IMR-90 (cell line): ENCODE data around the gene GALNT12. TPM values are rescaled to one million over a fixed set of nuclear protein-coding genes. Genes with fewer than 3 reads are reported as not detected.

ENCODE experiments used
- ATAC-seq: fragments of 200-7000 bp; cut with Tn5 transposase; 2 replicates; pipeline ENCODE4 v1.9.1; 2020; ENCODE audit warnings: low read depth, mild to moderate bottlenecking, moderate library complexity
- BruUV-seq: library from RNA; stranded (reverse); fragments of 400-500 nt; replicated peaks from 2 replicates; lab custom pipeline; 2021; lab: Mats Ljungman, UMichigan
- CTCF ChIA-PET: fragments of 300-600 bp; formaldehyde crosslinking; extraction: SDS; loops from one replicate; lab custom pipeline; 2021; ENCODE audit warnings: antibody characterized with exemption; lab: Yijun Ruan, JAX
- POLR2A ChIA-PET: fragments of 300-600 bp; sonication (Branson Sonifier 250); formaldehyde crosslinking; loops from one replicate; lab custom pipeline; 2022; ENCODE audit warnings: antibody characterized with exemption; ENCODE audit not compliant: unreplicated experiment; lab: Charles Lee
- DNase-seq: peaks from one replicate; pipeline ENCODE4 v3.0.0; 2013
- H2AFZ ChIP-seq: replicated peaks from 2 replicates; pipeline ENCODE3; 2013; ENCODE audit warnings: low read length, mild to moderate bottlenecking; ENCODE audit not compliant: poor library complexity
- H2AK5ac ChIP-seq: 2 replicates; pipeline ENCODE4 v1.6.1; 2013; ENCODE audit warnings: low read depth, low read length, inconsistent platforms
- H2AK9ac ChIP-seq: replicated peaks from 2 replicates; pipeline ENCODE3; 2013; ENCODE audit warnings: mild to moderate bottlenecking, low read depth, low read length, moderate library complexity; ENCODE audit not compliant: poor library complexity
- H2BK120ac ChIP-seq: 2 replicates; pipeline ENCODE4 v1.6.1; 2013; ENCODE audit warnings: low read depth, low read length, inconsistent platforms
- H2BK15ac ChIP-seq: 3 replicates; pipeline ENCODE4 v1.6.1; 2013; ENCODE audit warnings: low read depth, low read length, inconsistent platforms
- H2BK20ac ChIP-seq: 2 replicates; pipeline ENCODE4 v1.6.1; 2013; ENCODE audit warnings: low read depth, mild to moderate bottlenecking, inconsistent platforms, low read length, moderate library complexity
- H2BK5ac ChIP-seq: 2 replicates; pipeline ENCODE4 v1.6.1; 2013; ENCODE audit warnings: mild to moderate bottlenecking, low read depth, low read length, inconsistent platforms; ENCODE audit not compliant: poor library complexity, severe bottlenecking
- H3K14ac ChIP-seq: replicated peaks from 2 replicates; pipeline ENCODE4 v1.6.1; 2013; ENCODE audit warnings: low read depth, low read length, inconsistent platforms
- H3K18ac ChIP-seq: 2 replicates; pipeline ENCODE4 v1.6.1; 2013; ENCODE audit warnings: low read depth, low read length, control low read depth
- H3K23ac ChIP-seq: 2 replicates; pipeline ENCODE4 v1.6.1; 2013; ENCODE audit warnings: low read depth, low read length, inconsistent platforms
- H3K27ac ChIP-seq: 2 replicates; pipeline ENCODE4 v1.5.1; 2013; ENCODE audit warnings: mild to moderate bottlenecking, control low read depth, low read length; ENCODE audit not compliant: insufficient read depth
- H3K27me3 ChIP-seq: 2 replicates; pipeline ENCODE4 v1.6.1; 2013; ENCODE audit warnings: low read length; ENCODE audit not compliant: control insufficient read depth, insufficient read depth
- H3K36me3 ChIP-seq: 2 replicates; pipeline ENCODE4 v1.6.1; 2013; ENCODE audit warnings: low read length, mixed read lengths; ENCODE audit not compliant: control insufficient read depth, insufficient read depth
- H3K4ac ChIP-seq: 2 replicates; pipeline ENCODE4 v1.6.1; 2013; ENCODE audit warnings: low read depth, low read length, inconsistent platforms
- H3K4me1 ChIP-seq: 2 replicates; pipeline ENCODE4 v1.6.1; 2013; ENCODE audit warnings: low read length, mixed read lengths; ENCODE audit not compliant: control insufficient read depth, insufficient read depth
- H3K4me2 ChIP-seq: 2 replicates; pipeline ENCODE4 v1.6.1; 2013; ENCODE audit warnings: low read depth, mild to moderate bottlenecking, control low read depth, low read length, moderate library complexity
- H3K4me3 ChIP-seq: 2 replicates; pipeline ENCODE4 v1.5.1; 2013; ENCODE audit warnings: low read depth, mild to moderate bottlenecking, control low read depth, low read length, moderate library complexity; ENCODE audit not compliant: insufficient read depth
- H3K56ac ChIP-seq: 2 replicates; pipeline ENCODE4 v1.6.1; 2013; ENCODE audit warnings: low read length, inconsistent platforms; ENCODE audit not compliant: insufficient read depth; ENCODE audit errors: extremely low read depth
- H3K79me1 ChIP-seq, 2 experiments: 2 replicates each; pipeline ENCODE4 v1.6.1; 2013; ENCODE audit warnings: low read length in 2 of 2, inconsistent platforms in 1 of 2, low read depth in 1 of 2
- H3K9ac ChIP-seq: 2 replicates; pipeline ENCODE4 v1.6.1; 2013; ENCODE audit warnings: low read depth, low read length, control low read depth
- H3K9me1 ChIP-seq: 2 replicates; pipeline ENCODE4 v1.6.1; 2013; ENCODE audit warnings: low read length, inconsistent platforms; ENCODE audit not compliant: insufficient read depth
- H3K9me3 ChIP-seq: 2 replicates; pipeline ENCODE4 v1.6.1; 2013; ENCODE audit warnings: low read length; ENCODE audit not compliant: control insufficient read depth, insufficient read depth
- H4K20me1 ChIP-seq: 2 replicates; pipeline ENCODE4 v1.6.1; 2013; ENCODE audit warnings: low read length, inconsistent platforms; ENCODE audit not compliant: insufficient read depth
- H4K5ac ChIP-seq: 2 replicates; pipeline ENCODE4 v1.6.1; 2013; ENCODE audit warnings: mild to moderate bottlenecking, low read depth, low read length, control low read depth
- H4K8ac ChIP-seq, 2 experiments: 2 replicates each; pipeline ENCODE4 v1.6.1; 2013; ENCODE audit warnings: low read depth in 2 of 2, low read length in 2 of 2, control low read depth in 1 of 2, inconsistent platforms in 1 of 2
- H4K91ac ChIP-seq: 2 replicates; pipeline ENCODE4 v1.6.1; 2013; ENCODE audit warnings: low read depth, low read length, inconsistent platforms; ENCODE audit not compliant: insufficient read depth
- BHLHE40 ChIP-seq: fragments of 150-350 bp; IDR thresholded peaks from 2 replicates; pipeline ENCODE4 v1.6.1; 2016; ENCODE audit warnings: mild to moderate bottlenecking, low read depth, low read length
- CEBPB ChIP-seq: IDR thresholded peaks from 2 replicates; pipeline ENCODE4 v1.6.1; 2012; ENCODE audit warnings: low read depth, low read length, improper control_type of control experiment
- CHD1 ChIP-seq: IDR thresholded peaks from 2 replicates; pipeline ENCODE4 v1.6.1; 2012; ENCODE audit warnings: low read depth, low read length, improper control_type of control experiment
- MAFK ChIP-seq: IDR thresholded peaks from 2 replicates; pipeline ENCODE4 v1.6.1; 2012; ENCODE audit warnings: low read depth, low read length, improper control_type of control experiment
- MAZ ChIP-seq: IDR thresholded peaks from 2 replicates; pipeline ENCODE4 v1.6.1; 2012; ENCODE audit warnings: low read depth, mild to moderate bottlenecking, low read length, improper control_type of control experiment, moderate library complexity, borderline replicate concordance
- NFE2L2 ChIP-seq: fragments of 150-350 bp; IDR thresholded peaks from 2 replicates; pipeline ENCODE4 v1.6.1; 2016; ENCODE audit warnings: low read depth, mild to moderate bottlenecking, low read length
- POLR2A ChIP-seq: IDR thresholded peaks from 2 replicates; pipeline ENCODE4 v1.6.1; 2012; ENCODE audit warnings: mild to moderate bottlenecking, low read depth, low read length
- RAD21 ChIP-seq: IDR thresholded peaks from 2 replicates; pipeline ENCODE4 v1.6.1; 2012; ENCODE audit warnings: low read length, improper control_type of control experiment
- RCOR1 ChIP-seq: IDR thresholded peaks from 2 replicates; pipeline ENCODE4 v1.6.1; 2012; ENCODE audit warnings: mild to moderate bottlenecking, low read length, improper control_type of control experiment; ENCODE audit not compliant: insufficient replicate concordance
- WGBS, 2 experiments: methylation state at CpG; one replicate each; pipeline versions ENCODE4 v1.1.5 to v1.1.7; 2013; ENCODE audit warnings: missing lambda C conversion rate in 2 of 2; ENCODE audit not compliant: insufficient read length in 1 of 2; ENCODE audit errors: extremely low coverage in 2 of 2; 5-methylcytosine and 5-hydroxymethylcytosine counted together
- dilution Hi-C: fragments of 300-500 bp; cut with HindIII; formaldehyde crosslinking; loops from one replicate; pipeline ENCODE4 v1.14.3; 2018; ENCODE audit warnings: low sequenced_read_pairs; ENCODE audit not compliant: unreplicated experiment
- in situ Hi-C: fragments of 300-500 bp; cut with MboI; formaldehyde crosslinking; loops from 3 replicates; pipeline ENCODE4 v1.14.3; 2019; ENCODE audit warnings: low sequenced_read_pairs, inconsistent platforms, mixed read lengths
- intact Hi-C: fragments of 100-400 bp; cut with micrococcal nuclease; formaldehyde crosslinking; loops from 2 replicates; pipeline ENCODE4 v1.10.0; 2022
- polyA plus RNA-seq, 3 experiments: library from polyadenylated mRNA; depleted of rRNA; stranded (reverse); fragments of >200 nt; gene quantifications; 2 replicates each; pipeline ENCODE4 v1.2.3, GENCODE V29; 2012; ENCODE audit warnings: low replicate concordance in 1 of 3
- total RNA-seq: library from RNA; depleted of rRNA; stranded (reverse); fragments of >200 nt; gene quantifications from 2 replicates; pipeline ENCODE4 v1.2.3, GENCODE V29; 2012
- TF ChIP-seq, protein P1 (sequence below): conservative IDR thresholded peaks from 2 replicates; pipeline ENCODE4 v1.5.1; 2012; ENCODE audit warnings: mild to moderate bottlenecking, low read depth, low read length, improper control_type of control experiment
- TF ChIP-seq, protein P2 (sequence below): fragments of 150-350 bp; IDR thresholded peaks from 2 replicates; pipeline ENCODE4 v1.6.1; 2017; ENCODE audit warnings: mild to moderate bottlenecking, antibody characterized with exemption, low read length, low read depth

GALNT12 gene
- total and polyA plus RNA-seq, 2 of the 4 experiments (the other 2 are of a cell fraction) = 2.3 to 2.5 TPM

DNA sequence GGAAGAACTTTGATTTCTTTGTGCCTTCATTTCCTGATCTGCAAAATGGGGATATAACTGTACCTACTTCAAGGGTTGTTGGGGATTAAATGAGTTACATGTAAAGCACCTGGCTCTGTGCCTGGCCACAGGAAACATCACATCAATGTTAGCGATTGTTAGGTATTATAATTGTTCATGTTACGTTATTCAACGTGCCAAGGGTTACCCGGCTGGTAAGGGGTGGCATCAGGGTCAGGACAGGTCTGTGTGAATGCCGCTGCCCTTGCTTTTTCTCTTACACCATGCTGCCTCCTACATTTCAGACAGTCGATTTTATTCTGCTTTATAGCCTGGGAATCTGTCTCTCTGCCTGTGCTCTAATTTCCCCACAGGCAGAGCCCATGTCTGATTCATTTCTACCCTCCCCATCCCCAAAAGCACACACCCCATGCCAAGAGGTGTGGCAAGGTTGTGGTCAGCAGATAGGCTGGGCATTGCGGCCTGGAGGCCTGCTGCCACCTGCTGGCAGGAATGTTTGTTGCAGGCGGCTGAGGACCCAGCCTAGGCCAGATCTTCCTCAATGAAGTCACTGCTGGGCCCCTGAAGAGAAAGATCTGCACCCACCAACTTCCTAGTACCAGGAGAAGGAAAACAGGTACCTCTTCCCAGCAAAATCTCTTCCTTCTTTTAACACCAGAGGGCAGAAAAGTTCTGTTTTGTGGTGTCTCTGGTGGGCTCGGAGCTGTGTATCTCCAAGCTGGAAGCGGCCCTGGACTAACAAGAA is 16.4 kb upstream of the GALNT12 start (continued):
- TF ChIP-seq MAZ = peak; percentile 75
- TF ChIP-seq MAFK = 0 out of 2 replicates have a peak, but pooled peaks have one; percentile 1

DNA sequence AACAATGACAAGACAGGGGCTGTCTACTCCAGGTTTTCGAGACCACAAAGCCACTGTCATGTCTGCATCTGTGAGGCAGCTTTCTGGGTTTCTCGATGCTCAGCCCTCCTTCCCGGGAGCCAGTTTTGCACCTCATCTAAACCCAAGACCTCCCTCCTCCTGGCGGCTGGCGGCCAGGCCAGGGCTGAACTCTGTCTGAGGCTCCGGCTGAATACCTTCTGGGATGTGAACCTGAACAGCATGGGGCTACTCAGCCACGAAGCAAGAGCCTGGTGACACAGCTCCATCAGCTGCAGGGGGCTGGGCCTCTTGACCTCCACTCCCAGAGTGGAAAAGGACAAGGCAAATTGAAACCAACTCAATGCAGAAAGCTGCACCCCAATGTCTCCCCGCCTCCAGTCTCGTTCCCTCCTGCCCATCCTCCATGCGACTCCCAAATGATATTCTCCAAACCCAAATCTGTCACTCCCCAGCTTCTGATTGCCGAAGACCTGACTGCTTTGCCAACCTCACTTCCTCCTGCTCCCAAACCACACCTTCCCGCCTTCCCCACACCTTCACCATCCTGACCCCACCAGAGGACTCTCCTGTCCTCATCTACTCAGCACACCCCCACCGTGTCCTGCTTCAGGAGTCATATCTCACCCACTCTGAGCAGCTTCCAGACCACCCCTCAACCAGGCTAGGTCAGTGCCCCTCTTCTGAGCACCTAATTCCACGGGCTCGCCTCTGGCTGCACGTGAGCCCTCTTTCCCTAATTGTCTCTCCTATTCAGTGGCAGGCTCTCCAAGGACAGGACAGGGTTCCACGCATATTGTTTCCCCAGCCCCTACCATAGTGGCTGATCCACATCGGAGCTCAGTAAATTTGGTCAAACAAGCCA is 15.6 kb upstream of the GALNT12 start:
- Histone ChIP-seq H2BK5ac (no peak overlapping the region), H2AFZ (peak overlapping the region; percentile 38), H3K4ac (peak overlapping the region; percentile 59), H3K23ac (no peak overlapping the region), H3K27ac (no peak overlapping the region), H3K14ac (no peak overlapping the region; the same call in 1 of the 2 replicates), H3K79me1 (peaks cover 40 to 69% of the 10 kb centered on the region in 2 experiments), H3K9me3 (no peaks in the 10 kb centered on the region), H3K27me3 (no peaks in the 10 kb centered on the region), H3K4me3 (no peak overlapping the region), H3K56ac (no peak overlapping the region), H4K20me1 (peaks cover 26% of the 10 kb centered on the region), H3K9ac (no peak overlapping the region), H3K9me1 (peaks cover 31% of the 10 kb centered on the region), H3K4me1 (peaks cover 9% of the 10 kb centered on the region), H3K18ac (no peak overlapping the region), H3K36me3 (peaks cover 15% of the 10 kb centered on the region), H2AK5ac (peak overlapping the region; percentile 74), H4K5ac (no peak overlapping the region; the same call in 1 of the 2 replicates), H2BK120ac (peak overlapping the region; percentile 27), H3K4me2 (no peak overlapping the region), H2AK9ac (peak overlapping the region; percentile 39), H4K91ac (no peak overlapping the region), H2BK15ac (no peak overlapping the region; the same call in 2 of the 3 replicates), H4K8ac (peak overlapping the region in 1 of 2 experiments; percentile 72; a peak in 3 of 4 replicates), H2BK20ac (no peak overlapping the region)
- CTCF ChIA-PET = interaction anchor here (0.5 to 0.8 kb wide), 4 partner anchors 10 to 618 kb away, joined by 3 to 8 read pairs (median 3); no protein-coding TSS in a partner anchor
- BruUV-seq = no TSS peak
- in situ Hi-C loops = no loop called here
- POLR2A ChIA-PET = no interaction called here
- dilution Hi-C loops = no loop called here
- no peak for DNase-seq
- no peak for ATAC-seq
- intact Hi-C loops = loop anchor here (5.0 kb wide), 2 partner anchors 475 to 585 kb away; no protein-coding TSS in a partner anchor
- WGBS, 2 experiments = 77% methylated on average over 10 of the region's 18 CpGs; no CpG with 5 or more reads in 1 of the 2 experiments
- TF ChIP-seq MAZ = no peak
- TF ChIP-seq NFE2L2 = no peak
- TF ChIP-seq RCOR1 = no peak
- TF ChIP-seq POLR2A = no peak
- no peak for TF ChIP-seq MAFK
- TF ChIP-seq, protein P1, sequence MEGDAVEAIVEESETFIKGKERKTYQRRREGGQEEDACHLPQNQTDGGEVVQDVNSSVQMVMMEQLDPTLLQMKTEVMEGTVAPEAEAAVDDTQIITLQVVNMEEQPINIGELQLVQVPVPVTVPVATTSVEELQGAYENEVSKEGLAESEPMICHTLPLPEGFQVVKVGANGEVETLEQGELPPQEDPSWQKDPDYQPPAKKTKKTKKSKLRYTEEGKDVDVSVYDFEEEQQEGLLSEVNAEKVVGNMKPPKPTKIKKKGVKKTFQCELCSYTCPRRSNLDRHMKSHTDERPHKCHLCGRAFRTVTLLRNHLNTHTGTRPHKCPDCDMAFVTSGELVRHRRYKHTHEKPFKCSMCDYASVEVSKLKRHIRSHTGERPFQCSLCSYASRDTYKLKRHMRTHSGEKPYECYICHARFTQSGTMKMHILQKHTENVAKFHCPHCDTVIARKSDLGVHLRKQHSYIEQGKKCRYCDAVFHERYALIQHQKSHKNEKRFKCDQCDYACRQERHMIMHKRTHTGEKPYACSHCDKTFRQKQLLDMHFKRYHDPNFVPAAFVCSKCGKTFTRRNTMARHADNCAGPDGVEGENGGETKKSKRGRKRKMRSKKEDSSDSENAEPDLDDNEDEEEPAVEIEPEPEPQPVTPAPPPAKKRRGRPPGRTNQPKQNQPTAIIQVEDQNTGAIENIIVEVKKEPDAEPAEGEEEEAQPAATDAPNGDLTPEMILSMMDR = no peak
- TF ChIP-seq CHD1 = no peak
- TF ChIP-seq RAD21 = no peak
- TF ChIP-seq, protein P2, sequence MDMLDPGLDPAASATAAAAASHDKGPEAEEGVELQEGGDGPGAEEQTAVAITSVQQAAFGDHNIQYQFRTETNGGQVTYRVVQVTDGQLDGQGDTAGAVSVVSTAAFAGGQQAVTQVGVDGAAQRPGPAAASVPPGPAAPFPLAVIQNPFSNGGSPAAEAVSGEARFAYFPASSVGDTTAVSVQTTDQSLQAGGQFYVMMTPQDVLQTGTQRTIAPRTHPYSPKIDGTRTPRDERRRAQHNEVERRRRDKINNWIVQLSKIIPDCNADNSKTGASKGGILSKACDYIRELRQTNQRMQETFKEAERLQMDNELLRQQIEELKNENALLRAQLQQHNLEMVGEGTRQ = no peak
- TF ChIP-seq BHLHE40 = no peak
- TF ChIP-seq CEBPB = no peak
